ENCODE results near the gene GREB1.

The GREB1 gene

DNA sequence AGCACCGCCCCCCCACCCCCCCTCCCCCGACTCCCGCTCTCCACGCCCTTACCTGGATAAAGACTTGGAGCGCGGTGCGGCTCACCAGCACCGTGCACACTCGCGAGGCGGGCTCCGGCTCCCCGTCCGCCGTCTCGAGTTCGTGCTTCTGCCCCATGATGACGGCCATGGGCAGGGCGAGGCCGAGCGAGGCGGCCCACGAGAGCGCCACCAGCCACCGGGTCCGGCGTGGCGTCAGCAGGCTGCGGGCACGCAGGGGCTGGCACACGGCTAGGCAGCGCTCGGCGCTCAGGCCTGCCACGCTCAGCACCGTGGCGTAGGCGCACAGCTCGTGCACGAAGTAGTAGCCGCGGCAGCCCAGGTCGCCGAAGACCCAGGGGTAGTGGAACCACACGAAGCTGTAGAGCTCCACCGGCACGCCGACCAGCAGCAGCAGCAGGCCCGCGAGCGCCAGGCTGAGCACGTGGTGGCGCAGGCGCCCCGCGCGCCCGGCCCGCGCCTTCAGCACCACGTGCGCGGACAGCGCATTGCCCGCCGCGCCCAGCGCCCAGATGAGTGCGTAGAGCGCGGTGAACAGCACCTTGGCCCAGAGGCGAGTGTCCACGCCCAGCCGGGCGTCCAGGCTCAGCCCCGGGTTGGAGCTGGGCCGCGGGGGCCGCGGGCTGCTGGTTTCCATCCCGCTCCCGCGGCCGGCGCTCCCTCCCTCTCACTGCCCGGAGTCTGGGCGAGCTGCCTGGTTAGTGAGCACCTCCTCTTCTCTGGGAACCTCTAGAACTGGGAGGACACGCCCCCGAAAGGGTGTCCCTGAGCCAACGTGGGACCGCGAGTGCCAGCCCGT is 135.8 kb downstream of the GREB1 start, which contains the start of gene NTSR2:
TSS of gene NTSR2 (minus strand) at position 742 of the 838 bp plus-strand sequence. CDS start at position 676, 66 bp downstream.
- DNase-seq, result no peak

DNA sequence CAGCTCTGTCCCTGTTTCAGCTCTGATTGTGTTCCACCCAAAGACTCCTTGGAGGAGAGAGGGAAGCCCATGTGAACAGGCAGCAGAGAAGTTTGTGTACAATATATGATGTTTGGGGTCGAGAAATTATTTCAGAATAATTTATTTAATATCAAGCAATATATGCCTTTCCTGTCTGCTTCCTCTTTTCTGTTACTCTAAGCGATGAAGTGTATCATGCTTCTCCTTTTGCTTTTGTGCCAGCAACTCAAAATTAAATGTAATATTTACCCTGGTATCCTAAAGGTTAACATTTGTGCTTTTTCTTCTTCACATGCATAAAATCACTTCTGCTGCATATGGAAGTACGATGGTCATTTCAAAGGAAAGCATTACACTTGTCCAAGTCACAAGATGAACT is 138.6 kb downstream of the GREB1 start:
- no peak for DNase-seq

DNA sequence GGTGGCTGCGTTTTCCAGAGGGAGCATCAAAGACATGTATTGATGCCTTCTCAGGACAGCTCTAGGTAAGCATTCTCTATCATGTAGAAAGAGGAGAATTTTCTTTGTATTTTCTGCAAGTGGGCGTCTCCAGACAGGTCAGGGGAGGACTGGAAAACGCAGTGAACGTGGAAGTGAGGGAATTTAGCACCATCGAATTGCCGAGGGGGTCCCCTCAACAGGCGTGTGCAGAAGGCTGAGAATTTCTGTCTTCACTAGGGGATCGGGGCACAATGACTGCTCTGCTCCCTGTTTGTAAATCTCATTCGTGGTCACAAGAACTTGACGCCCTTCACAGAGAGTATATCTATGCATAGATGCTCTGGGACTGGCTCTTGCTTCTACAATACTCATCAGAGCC is 141.1 kb downstream of the GREB1 start:
- DNase-seq, result no peak

DNA sequence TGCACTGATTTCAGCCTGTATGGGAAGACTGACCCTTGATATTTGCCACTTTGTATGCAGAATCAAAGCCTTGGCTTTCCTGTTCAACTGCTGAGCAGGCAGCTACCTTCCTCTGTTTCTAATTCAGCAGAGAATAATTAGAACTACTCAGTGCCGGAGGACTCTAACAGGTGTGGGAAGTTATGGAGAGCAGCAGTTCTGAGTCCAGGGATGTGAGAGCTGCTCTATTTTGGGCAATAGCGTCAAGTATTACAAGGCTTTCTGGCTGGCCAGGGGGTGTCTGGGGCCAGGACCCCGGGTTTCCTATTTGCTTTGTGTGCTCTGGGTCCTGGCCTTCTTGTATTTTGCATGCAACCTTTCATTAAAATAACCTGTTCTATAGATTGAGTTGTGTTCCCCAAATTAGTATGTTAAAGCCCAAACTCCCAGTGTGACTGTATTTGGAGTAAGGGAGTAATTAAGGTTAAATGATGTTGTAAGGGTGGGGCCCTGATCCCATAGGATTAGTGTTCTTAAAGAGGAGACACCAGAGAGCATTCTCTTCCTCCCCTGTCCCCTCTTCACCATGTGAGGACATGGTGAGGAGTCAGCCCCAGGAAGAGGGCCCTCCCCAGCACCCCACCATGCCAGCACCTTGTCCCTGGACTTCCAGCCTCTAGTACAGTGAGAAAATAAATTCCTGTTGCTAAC is 141.7 kb downstream of the GREB1 start:
- no peak for DNase-seq

DNA sequence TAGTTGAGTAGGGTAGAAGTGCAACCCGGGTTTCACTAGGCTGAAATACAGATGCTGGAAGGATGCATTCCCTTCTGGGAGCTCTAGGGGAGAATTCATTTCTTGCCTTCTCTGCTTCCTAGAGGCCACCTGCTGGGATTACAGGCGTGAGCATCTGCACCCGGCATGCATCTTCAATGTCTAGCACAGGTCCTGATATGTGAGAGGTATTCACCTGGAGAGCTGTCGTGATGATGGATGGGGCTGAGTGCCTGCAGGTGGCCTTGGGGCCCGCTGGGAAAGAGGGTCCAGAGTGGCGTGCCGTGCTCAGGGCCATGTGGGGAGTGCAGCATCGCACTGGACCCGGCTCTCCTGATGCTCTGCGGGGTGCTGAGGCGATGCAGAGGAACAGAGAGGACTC is 142.8 kb downstream of the GREB1 start:
- DNase-seq, result peak; percentile 51

DNA sequence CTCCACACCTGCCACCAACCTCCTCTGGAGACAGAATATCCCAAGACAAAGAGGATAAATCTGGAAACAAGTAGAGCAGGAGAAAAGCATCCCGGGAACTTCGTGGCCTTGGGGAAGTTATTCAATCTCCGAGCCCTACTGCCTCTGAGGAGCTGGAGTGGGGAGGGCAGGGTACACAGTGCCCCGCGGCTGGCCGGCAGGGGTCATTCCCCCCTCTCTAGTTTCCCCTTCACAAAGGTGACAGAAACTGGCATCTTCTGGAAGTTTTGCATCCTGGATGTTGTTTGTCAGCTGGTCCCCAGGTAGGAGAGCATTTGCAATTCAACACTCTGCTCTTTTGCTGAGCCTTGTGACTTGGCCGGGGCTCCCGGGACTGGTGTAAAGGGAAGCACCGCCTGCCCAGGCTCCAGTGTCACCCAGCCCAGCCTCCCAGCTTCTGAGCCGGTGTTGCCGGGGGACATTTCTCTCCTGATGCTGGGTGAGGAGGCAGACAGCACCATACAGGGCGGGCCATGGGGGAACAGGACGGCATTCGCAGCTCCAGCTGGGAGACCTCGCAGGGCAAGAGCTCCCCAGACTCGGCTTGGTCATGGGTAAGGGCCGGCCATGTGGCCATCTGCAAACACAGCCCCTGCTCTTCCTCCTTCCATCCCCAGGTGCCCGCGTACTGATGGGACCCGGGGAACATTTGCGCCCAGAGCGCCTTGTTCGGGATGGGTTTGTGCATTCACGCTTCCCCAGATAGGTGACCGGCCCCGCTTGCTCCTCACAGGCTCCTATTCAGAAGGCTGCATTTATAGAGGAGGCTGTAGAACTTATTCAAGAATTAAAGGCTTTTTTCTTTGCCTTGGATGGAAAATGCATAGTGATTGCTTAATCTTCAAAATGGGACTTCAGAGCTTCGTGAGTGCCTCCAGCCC is 143.6 kb downstream of the GREB1 start:
- DNase-seq, result no peak

DNA sequence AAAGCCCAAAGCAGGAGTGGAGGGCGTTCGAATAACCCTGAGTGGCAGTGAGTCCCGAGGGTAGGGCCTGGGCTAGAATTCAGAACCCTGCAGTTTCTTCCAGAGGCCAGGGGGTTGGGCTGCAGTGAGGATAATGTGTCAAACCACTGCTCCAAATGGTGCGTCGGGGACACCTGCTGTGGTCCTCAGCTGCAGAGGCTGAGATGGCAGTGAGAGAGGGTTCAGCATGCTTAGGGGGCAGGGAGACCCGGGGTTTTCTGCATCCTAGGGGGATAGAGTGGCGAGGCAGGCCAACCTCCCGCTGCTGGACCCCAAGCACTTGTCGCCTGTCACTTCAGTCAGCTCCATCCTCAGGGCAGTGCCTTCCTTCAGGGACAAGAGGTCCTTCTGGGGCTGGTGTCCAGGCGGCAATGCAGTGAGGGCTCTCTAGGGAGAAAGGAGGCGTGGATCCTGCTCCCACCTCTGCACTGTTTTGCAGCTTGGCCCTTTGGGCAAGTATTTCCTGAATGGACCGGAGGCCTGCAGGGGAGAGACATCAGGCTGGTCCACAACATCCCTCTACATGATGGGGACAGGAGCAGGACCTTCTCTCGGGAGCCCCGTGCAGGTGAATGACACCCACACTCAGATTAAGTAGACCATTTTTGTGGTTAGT is 144.6 kb downstream of the GREB1 start:
- no peak for DNase-seq

DNA sequence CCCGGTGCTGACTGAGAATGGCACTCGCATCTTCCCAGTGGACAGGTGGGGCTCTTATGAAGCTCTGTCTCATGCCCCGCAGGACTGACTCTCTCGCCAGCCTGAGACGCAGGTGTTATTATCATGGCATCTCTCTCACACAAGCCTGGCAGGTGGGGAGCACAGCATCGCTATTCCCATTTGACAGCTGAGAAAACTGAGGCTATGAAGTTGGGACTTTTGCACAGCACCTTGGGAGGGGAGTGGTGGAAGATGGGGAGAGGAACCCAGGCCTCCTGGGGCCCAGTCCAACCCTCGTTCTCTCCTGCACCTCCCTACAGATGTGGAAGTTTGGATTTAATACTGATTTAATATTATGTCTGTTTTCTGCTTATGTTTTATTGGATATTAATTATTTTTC is 145.2 kb downstream of the GREB1 start:
- DNase-seq, result no peak

DNA sequence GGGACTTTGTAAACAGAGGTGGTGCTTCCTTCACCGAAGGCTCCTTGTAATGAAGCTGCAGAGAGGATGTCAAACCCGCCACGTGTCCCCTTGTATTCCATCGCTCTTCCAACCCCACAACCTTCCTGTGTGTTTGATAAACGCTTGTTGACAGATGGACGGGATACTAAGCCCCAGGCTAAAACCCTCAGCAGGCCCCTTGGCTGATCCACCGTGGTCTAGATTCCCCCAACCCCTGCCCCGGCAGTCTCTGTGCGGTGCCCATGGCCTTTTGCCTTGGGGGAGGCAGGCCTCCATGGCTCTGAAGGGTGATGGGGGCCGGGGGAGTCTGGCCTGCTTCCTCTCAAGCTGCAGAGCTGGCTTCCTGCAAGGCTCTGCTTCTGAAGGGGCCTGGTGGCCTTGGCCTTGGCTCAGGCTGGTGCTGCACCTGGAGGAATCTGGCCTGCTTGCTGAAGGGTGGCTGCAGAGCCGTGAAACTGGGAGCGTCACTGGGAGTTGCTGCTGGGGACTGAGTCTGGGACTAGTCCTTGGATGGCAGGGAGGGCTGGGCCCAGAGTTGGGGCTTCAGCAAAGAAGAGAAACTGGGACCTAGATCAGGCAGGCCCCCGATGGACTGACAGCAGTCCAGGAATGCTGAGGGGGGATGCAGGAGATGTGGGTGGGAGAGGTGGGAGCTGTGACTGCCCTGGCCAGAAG is 145.8 kb downstream of the GREB1 start:
- no peak for DNase-seq

DNA sequence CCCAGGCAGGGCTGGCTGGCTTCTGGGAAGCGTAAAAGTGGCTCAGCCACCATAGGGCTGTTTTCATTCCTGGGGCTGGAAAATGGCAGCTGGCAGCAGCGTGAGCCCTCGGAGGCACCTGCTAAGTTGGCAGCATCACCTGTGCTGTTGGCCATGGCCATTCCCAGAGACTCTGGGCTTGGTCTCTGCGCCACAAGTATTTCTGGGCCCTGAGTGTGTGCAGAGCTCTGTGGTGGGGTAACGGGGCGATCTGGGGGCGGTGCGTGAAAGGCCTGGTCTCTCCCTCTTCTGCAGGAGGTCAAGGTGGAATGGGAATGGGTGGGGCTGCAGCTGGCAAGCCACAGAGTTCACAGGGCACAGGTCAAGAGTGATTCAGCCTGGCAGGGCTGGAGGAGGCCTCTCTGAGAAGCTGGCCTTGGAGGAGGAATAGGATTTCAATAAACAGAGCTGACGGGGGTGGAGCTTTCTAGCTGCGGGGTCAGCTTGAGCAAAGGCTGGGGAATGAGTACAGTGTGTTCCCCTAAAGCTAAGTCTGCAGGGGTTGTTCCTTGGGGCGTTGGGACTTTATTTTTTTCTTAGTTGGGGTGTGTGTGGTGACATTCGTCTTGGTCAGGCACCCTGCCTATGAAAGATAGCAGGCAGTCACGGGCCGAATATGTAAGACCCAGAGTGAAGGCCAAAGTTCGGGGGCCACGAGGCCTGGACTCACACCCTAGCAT is 146.5 kb downstream of the GREB1 start:
- DNase-seq, result no peak

DNA sequence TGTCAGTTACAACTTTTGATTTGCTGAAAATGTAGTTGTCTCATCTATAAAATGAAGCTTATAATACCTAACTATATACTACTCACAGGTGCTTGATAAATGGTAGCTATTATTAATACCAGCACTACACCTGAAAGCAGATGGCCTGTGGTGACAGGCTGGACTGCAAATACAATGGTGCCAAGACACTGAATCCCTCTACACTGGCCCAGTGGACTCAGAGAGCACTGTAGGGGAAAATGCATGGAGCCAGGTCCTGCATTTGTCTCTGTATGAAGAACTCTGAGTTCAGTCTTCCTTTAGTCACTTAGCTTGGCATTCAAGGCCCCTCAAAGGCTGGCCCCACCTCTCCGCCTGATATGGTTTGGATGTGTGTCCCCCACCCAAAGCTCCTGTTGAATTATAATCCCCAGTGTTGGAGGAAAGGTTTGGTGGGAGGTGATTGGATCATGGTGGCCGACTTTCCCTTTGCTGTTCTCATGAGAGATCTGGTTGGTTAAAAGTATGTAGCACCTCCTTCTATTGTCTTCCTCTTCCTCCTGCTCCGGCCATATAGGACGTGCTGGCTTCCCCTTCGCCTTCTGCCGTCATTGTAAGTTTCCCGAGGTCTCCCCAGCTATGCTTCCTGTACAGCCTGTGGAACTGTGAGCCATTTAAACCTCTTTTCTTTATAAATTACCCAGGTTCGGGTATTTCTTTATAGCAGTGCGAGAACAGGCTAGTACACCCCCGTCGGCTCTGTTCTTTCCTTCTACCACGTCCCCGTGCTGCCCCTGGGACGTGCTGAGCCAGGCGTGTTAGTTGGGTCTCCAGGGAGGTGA is 147.3 kb downstream of the GREB1 start:
- no peak for DNase-seq

DNA sequence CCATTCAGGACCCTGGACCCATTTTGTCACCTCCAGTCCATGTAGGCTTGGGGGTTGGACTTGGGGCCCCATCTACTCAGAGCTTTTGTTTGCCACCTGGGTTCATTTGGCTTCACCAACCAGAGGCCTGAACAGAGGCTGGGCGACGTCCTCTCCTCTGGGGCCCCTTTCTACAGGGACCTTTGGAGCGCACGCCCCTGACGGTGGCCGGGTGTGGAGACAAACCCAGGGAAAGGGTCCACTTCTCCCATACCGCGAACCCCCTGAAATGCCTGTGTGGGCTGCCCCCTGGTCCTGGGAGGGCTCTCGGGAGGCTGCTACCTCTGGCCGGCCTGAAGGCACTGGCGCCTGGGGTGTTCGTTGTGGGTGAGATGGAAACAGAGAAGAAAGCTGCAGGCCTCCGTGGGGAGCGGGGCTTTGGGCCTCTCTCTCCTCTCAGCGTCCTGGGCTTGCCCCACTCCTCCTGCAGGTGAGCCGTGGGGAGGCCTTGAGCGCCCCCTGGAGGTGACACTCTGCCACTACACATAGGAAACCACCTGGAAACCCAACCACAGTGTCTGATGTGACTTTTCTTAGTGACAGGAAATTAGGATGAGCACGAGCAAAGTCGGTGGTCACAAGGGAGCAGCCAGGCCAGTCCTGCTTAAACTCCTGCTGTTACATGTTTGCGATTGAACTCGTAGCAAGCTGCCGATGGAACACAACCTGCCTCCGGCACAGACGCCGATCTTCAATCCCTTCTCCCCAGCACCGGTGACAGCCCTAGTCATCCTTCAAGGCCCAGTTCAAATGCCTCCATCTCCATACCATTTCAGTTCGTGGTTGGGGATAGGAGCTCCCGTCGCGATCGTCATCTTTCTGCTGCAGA is 148.1 kb downstream of the GREB1 start:
- DNase-seq, result no peak

DNA sequence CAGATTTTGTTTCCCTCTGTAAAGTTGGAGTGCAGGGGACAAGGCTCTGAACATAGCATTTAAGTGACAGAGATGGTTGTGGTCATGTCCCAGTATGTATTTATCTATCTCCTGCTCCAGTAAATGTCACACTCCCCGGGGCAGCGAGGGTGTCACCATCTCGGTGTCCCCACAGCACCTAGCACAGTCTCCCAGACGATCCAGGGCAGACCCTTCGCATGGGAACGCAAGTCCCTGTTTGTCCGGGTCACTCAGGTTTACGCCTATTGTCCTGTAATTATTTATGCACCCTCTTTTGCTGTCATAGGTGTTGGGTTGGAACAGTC is 148.7 kb downstream of the GREB1 start:
- DNase-seq, result no peak

DNA sequence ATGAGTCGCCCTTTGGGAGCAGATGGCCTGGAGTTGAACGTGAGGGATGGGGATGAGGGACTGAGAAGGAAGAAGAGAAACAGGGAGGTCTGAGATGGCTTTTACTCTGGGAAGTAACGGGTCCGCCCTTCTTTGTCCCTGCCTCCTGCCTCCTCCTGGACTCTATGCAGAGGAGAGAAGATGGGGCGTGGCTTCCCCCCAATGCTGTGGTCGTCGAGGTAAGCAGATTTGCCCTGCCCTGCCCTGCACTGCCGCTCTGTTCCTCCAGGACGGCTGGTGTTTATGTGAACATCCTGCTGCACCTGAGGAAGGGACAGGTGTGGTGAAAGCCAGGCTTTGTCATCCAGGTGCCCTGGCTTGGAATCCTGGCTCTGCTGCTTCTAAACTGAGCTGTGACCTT is 149.6 kb downstream of the GREB1 start:
- no peak for DNase-seq

DNA sequence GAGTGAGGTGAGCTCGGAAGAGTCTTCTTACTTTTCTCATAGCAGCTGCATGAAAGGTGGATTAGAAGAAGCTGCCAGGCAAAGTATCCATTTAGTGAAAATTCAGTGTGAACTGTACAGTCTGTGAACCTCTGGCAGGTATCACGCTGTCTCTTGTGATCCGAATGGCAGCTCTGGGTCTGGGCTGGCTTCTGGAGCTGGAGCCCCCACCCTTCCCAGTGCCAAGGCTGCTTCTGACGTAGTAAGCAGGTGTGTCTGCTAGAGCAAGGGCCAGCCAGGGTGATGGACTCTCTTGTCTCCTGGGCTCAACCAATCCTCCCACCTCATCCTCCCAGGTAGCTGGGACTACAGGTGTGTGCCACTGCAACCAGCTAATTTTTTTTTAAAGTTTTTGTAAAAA is 150.1 kb downstream of the GREB1 start:
- DNase-seq, result no peak

DNA sequence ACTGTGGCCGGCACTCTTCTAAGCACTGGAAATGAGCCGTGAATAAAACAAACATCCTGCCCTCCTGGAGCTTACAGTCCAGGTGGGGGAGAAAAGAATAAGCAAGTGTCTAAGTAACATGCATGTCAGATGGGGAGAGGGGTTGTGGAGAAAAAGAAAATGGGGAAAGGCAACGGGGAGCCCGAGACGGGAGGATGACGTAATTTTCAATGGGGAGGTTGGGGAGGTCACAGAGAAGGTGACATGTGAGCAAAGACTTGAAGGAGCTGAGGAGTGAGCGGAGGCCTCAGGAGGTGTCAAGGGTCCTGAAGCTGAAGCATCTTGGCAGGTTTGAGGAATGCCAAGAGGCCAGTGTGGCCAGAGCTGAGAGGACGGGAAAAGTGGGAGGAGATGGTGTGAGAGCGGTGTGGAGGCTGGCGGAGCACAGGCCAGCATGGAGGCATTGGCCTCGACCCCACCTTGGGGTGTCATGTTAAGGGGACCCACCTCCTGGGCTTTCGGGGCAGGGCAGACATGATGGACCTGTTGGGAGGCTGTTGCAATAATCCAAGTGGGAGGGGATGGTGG is 151.1 kb downstream of the GREB1 start:
- DNase-seq, result no peak

DNA sequence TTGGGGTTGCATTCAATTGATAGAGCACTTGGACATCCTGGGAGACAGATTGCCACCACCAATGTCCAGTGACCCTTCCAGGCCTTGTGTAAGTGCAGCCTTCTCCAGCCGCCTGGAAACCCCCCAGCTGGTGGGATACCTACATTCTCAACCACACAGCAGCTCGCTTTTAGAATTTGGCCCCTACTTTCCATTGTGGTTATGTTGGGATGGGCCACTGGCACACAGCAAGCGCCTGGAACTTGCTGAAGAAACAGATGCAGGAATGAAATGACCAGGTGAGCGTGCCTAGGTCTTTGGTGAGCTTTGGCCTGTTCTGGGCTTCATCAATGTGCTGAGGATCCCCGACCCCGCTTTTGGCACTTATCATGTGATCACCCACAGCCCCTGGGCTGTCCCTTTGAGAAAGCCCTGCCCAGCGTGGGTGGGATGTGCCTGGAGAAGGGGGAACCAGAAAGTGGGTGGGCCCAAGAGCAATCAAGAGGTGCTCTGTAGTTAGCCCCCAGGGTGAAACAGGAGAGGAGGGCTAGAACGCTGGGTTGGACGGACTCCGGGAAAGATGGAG is 152.1 kb downstream of the GREB1 start:
- DNase-seq, result no peak

DNA sequence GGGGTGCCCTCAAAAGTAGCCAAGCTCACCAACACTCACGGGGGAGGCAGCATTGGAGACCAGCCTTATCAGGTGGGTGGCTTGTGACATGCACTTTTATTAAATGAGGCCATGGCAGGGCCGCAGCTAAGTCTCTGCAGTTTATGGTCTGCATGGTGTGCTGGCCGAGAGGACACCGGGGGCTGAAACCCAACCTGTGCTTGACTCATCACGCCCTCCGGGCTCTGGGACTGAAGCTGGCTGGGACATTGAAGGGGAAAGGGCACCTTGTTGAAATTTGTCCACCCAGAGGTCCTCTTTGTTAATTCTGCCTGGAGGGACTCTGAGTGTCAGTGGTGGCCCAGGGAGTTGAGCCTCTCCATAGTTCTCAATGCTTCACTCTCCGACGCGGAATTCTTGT is 153.9 kb downstream of the GREB1 start:
- DNase-seq, result no peak
